GM18909 (cell line): ENCODE results near the gene PTMA.
"Not testable (repeated sequence)": the region's sequence is repeated elsewhere in the genome, so short reads cannot be mapped to it uniquely, and the experiment has no call there.

Source experiments
- ATAC-seq: cut with Tn5 transposase; IDR thresholded peaks from one replicate; pipeline ENCODE4 v1.9.1; 2021; ENCODE audit warnings: mild to moderate bottlenecking; ENCODE audit not compliant: unreplicated experiment, poor library complexity

Gene PTMA, protein sequence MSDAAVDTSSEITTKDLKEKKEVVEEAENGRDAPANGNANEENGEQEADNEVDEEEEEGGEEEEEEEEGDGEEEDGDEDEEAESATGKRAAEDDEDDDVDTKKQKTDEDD

GRCh38 chr2:231707927-231708772, at the start of gene PTMA:
TSS of gene PTMA (plus strand) at chr2:231708525. CDS start at chr2:231708707, 182 bp downstream.
- peak; percentile 65 for ATAC-seq

DNA sequence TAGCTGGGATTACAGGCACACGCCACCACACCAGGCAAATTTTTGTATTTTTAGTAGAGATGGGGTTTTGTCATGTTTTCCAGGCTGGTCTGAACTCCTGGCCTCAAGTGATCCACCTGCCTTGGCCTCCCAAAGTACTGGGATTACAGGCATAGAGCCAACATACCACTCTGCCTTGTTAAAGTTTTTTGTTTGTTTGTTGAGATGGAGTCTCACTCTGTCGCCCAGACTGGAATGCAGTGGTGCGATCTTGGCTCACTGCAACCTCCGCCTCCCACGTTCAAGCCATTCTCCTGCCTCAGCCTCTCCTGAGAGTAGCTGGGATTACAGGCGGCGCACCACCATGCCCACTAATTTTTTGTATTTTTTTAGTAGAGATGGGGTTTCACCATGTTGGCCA, 48.3 kb upstream of the PTMA start:
- ATAC-seq, result not testable (repeated sequence)

DNA sequence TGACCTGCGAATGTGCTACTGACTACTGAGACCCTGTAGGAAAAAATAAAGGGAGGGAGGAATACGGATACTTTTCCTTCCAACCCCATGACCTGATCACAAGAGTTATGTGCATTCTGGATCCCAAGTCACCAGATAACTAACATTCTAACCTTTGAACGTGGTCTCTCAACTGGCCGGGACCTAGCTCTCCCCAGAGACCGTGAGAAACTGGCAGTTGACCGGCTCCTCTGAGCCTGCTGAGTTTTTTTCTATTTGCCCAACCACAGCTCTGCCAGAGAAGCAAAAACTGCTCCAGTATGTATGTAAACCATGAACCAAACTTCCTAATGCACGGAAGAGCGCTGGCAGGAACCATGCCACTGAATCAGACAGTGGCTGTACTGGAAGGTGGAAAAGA, 47.5 kb upstream of the PTMA start:
- no peak for ATAC-seq

GRCh38 chr2:231661422-231662027, 46.8 kb upstream of the PTMA start:
- no peak for ATAC-seq

DNA sequence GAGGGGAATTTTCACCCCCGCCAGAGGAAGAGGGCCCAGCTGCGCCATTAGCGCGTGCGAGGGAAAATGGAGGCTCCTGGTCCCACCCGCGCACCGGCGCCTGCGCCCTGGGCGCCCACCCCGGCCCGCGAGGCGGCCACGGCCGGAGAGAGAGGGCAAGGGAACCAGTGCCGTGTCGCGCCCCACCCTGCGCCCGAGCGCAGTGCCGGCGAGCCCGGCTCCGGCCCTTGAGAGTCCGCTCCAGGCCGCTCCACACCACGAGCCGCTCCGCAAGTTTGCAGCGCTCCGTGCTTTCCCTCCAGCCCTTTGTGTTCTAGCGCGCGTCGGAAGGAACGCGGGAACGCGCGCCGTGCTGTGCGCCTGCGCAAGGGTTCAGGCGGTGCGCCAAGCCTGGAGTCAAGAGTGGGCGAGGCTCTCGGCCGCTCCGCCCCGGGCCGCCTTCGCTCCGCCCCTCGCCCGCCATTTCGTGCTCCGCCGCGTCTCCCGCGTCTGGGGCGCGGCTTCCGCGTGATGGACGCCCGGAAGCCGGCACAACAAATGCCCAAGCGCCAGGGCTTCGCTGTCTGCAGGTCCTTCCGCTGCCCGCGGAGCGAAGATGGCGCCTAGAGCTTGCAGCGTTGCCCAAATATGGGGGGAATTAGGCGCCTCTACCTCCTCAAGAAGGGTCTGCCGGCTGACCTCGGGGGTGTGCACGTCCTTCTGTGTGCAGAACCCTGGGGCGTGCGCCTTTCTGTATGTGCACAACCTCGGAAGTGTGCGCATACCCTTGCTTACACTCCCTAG, 46.1 kb upstream of the PTMA start:
- ATAC-seq, result peak; percentile 77

DNA sequence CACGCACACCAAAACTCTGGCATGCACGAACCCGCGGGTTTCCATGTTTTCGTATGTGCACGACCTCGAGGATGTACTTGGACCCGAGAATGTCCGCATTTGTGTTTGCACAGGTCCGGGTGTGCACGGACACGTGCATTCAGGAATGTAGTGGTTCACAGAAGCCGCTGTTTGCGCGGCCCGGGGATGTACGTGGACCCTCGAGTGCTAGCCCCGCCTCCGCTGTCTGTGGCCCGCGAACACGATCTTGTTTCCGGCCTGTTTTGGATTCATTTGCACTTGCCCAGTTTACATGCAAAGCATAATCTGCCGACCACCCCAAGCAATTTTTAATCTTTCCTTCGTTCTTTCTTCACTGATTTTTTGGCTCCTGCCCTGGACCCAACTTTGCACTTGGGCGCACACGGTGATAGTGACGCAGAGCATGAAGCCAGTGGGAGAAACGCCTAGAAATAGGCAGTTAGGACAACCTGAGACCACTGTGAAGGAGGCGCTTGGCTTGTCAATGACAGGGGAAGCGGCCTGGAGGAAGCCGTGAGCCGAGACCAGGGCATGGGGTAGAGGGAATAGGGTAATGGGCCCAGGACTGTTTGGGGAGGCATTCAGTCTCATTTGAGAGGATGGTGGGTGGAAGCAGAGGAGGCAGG, 45.4 kb upstream of the PTMA start:
- ATAC-seq, result no peak

GRCh38 chr2:231663458-231664212, 44.7 kb upstream of the PTMA start:
- ATAC-seq, result no peak

GRCh38 chr2:231664727-231665126, 43.6 kb upstream of the PTMA start:
- ATAC-seq, result no peak

DNA sequence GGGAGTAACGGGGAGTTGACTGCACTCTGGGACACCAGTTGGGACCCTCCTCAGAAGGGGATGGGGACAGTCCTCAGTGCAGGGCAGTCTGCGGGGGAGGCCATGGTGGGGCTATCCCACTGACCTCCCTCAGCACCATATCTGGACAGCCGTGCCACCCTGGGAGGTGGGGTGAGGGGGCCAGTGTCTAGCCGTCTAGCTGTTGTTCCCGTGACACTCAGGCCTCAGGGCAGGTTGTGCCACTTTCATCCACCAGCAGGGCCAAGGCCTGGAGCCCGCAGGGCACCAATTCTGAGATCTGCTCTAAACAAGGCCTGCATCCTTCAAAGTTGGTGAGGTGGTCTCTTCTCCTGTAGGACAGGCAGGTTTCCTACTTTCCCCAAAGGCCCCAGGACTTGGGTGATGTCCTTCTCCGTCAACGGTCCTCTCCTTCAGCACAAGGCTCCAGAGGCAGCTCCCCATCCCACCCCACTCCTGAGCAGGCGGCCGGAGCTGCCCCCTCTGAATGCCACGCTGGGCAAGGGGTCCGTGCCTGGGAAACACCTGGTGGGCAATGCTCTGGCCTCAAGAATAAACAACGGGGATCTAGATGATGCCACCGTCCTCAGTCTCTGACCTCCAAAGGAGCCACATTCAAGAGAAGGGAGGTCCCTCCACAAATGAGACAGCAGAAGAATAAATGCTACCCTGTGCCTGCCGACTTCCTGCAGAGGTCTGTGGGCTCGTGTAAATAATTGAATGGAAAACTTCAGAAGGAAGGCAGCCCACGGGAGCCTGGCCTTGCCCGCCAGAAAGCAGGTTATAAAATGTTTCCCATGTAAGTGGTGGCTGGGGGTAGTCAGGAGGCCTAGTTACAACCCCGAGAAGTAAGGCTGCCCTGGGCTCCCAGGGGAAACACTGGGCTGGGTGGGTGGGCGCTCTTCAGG, 42.8 kb upstream of the PTMA start:
- no peak for ATAC-seq

DNA sequence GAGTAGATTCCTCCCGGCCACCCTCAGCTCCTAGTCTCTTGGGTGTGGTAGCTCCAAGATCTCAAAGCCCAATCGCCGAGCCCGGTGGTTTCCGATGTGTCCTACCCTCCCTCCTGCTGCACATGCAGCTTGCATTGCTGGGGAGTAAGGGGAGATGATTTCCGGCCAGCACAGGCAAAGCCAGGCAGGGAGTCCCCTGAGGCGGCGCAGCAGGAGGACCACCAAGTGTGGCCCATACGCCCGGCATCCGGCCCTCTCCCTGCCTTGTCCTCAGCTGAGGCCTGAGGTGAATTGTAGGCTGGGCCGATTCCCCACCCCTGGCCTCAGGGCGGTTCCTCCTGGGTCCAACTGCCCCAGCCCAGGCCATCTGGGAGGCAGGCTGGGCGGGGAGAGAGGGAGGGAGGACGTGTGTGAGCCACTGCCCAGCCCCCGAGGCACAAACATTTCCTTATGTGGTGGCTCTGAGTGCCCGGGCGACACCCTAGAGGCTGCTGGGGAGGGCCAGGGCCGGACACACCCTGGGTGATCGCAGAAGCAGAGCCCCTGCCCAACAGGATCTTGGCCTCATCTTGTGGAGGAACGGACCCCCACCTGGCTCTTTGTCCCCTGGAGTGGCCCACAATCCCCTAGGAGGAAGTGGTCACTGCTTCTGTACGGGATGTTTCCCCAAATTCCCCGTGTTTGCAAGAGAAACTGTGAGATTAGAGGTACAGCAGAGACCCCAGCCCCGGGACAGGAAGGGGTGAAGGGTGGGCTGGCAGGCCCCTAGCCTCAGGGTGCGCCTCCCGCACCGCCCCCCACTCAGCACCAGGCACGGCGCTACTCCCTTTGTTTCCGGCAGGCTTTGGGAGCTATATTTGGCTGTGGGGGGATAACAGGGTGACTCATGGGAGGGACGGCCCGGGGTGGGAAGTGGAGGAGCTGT, 41.9 kb upstream of the PTMA start:
- peak; percentile 47 for ATAC-seq

GRCh38 chr2:231667096-231667427, 41.3 kb upstream of the PTMA start:
- no peak for ATAC-seq

DNA sequence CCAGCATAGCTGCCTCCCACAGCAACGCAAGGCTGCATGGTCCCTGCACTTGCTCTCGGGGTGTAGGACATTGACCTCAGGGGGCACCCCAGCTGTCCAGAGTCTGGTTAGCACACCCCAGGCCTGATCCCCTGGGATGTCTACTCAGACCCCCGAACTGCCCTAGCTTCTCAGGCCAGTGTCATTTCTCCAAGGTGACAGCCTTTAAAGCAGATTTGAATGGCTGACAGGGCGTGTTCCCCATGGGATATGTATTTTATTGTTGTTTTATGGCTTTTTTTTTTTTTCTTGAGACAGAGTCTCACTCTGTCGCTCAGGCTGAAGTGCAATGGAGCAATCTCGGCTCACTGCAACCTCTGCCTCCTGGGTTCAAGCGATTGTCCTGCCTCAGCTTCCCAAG, 40.8 kb upstream of the PTMA start:
- ATAC-seq, result no peak

GRCh38 chr2:231668981-231669380, 39.3 kb upstream of the PTMA start:
- ATAC-seq, result no peak

DNA sequence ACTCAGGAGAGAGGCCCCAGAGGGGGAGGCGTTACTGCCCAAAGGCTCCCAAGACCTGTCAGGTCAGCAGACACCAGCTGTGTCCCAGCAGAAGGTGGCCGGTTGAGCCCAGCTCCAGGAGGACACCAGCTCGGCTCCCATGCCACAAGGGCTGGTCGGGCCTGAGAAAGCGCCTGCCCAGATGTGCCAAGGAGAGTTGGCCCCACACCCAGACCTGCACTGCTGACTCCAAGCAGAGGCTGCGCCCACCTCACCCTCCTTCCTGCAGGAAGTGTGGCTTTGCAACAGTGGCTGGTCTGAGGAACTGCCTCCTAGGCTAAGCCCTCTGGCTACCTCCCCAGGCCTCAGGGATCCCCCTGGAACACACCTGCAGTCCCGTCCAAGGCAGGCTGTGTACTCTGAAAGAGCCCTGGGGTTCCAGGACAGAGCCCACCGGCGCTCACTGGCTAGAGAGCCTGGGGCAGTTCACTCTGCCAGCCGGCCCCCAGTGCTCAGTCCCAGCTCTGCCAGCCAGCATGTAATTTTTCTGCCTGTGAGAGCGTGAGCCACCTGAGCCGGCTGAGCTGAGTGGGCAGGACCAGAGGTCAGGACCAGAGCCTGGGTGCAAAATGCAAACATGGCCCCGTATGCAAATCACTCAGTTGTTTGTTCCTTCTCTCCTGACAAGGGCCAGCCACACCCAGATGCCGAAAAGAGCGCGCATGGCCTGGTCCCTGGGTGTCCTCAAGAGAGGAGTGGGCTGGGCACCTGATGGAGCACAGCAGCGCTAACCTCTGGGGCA, 36.9 kb upstream of the PTMA start:
- ATAC-seq, result peak; percentile 50

- peak; percentile 44 for ATAC-seq
These were observed 35.5 kb upstream of the PTMA start for GRCh38 chr2:231672617-231673347.

DNA sequence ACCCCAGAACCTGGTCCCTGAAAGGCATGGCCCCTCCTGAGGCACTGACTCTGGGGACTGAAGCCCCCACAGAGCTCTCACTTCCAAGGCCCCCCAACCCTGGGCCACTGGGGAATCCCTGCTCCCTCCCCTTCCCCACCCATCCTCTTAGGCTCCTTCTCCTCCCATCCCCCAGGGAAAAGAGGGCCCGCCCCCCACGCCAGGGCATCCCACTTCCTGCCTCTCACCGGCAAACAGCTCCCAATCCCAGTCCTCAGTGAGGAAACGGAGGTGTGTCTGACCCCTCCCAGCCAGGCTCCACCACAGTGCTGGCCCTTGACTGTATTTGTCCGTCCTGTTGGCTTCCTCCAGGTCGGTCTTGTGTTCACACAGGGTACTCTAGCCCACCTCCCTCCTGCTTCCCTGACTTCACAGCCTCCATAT, 35.0 kb upstream of the PTMA start:
- no peak for ATAC-seq
